H1 (cell line): ENCODE data around the gene GOLGA3. TPM values are rescaled to one million over a fixed set of nuclear protein-coding genes. Genes with fewer than 3 reads are reported as not detected.
A peak's percentile ranks its signal among the peaks of the same experiment; 100 is the strongest.

Experiments
- BACH1 ChIP-seq: IDR thresholded peaks from 2 replicates; pipeline ENCODE4 v1.6.1; 2012; ENCODE audit warnings: low read length, improper control_type of control experiment
- BCL11A ChIP-seq, 2 experiments: IDR thresholded peaks; one replicate each; pipeline ENCODE4 v1.6.1; 2011; ENCODE audit warnings: low read depth in 2 of 2, low read length in 2 of 2, mild to moderate bottlenecking in 2 of 2
- CBX5 ChIP-seq: fragments of 300-800, 300-1000 bp; sonication (generic); IDR thresholded peaks from 2 replicates; pipeline ENCODE4 v1.7.1; 2016; ENCODE audit warnings: antibody characterized with exemption, low read length, low read depth
- CHD1 ChIP-seq: IDR thresholded peaks from 2 replicates; pipeline ENCODE4 v1.6.1; 2012; ENCODE audit warnings: low read depth, low read length, improper control_type of control experiment
- CTBP2 ChIP-seq: IDR thresholded peaks from 2 replicates; pipeline ENCODE4 v1.7.0; 2011; ENCODE audit warnings: borderline replicate concordance, mild to moderate bottlenecking, moderate library complexity, mixed read lengths, low read length; ENCODE audit not compliant: insufficient read depth, insufficient read length
- CTCF ChIP-seq, 3 experiments: IDR thresholded peaks; 1 replicate in 2 of 3; 2 replicates in 1 of 3; pipeline versions ENCODE4 v1.5.1 to v1.6.1; 2011; ENCODE audit warnings: low read length in 3 of 3, mild to moderate bottlenecking in 3 of 3, inconsistent platforms in 2 of 3, low read depth in 1 of 3, moderate library complexity in 1 of 3; ENCODE audit not compliant: insufficient read depth in 1 of 3; ENCODE audit errors: control extremely low read depth in 1 of 3
- GABPA ChIP-seq: IDR thresholded peaks from 2 replicates; pipeline ENCODE4 v1.6.1; 2011; ENCODE audit warnings: mild to moderate bottlenecking, low read length, moderate library complexity, borderline replicate concordance; ENCODE audit not compliant: insufficient read depth
- HDAC2 ChIP-seq, 2 experiments: fragments of 300-600 bp in 1 of 2; sonication (generic) in 1 of 2; IDR thresholded peaks; 2 replicates each; pipeline ENCODE4 v1.6.1; 2011 to 2012; ENCODE audit warnings: low read depth in 2 of 2, low read length in 2 of 2, mild to moderate bottlenecking in 2 of 2, moderate library complexity in 2 of 2, borderline replicate concordance in 1 of 2, inconsistent platforms in 1 of 2
- KDM4A ChIP-seq: IDR thresholded peaks from one replicate; pipeline ENCODE4 v1.7.1; 2012; ENCODE audit warnings: low read depth, mild to moderate bottlenecking, moderate library complexity, low read length, inconsistent platforms; ENCODE audit not compliant: severe bottlenecking
- KDM5A ChIP-seq: fragments of 200-600 bp; IDR thresholded peaks from 2 replicates; pipeline ENCODE4 v1.7.1; 2012; ENCODE audit warnings: mild to moderate bottlenecking, low read length, inconsistent platforms, mixed read lengths
- MAFK ChIP-seq: IDR thresholded peaks from 2 replicates; pipeline ENCODE4 v1.6.1; 2012; ENCODE audit warnings: low read depth, mild to moderate bottlenecking, improper control_type of control experiment, low read length
- NANOG ChIP-seq: IDR thresholded peaks from 2 replicates; pipeline ENCODE4 v1.6.1; 2011; ENCODE audit warnings: low read length, low read depth, mild to moderate bottlenecking, inconsistent platforms; ENCODE audit not compliant: insufficient read depth, poor library complexity, severe bottlenecking
- PHF8 ChIP-seq: fragments of 200-600 bp; sonication (generic); conservative IDR thresholded peaks from 2 replicates; pipeline ENCODE4 v1.7.1; 2012; ENCODE audit warnings: low read depth, mild to moderate bottlenecking, inconsistent platforms, low read length, moderate library complexity
- RBBP5 ChIP-seq: IDR thresholded peaks from 2 replicates; pipeline ENCODE4 v1.7.1; 2012; ENCODE audit warnings: low read depth, mild to moderate bottlenecking, inconsistent platforms, low read length, moderate library complexity, borderline replicate concordance
- RXRA ChIP-seq: IDR thresholded peaks from 2 replicates; pipeline ENCODE4 v1.6.1; 2011; ENCODE audit warnings: low read depth, mild to moderate bottlenecking, low read length, moderate library complexity; ENCODE audit not compliant: insufficient read depth
- SAP30 ChIP-seq: fragments of 300-600 bp; sonication (generic); IDR thresholded peaks from 2 replicates; pipeline ENCODE4 v1.7.1; 2012; ENCODE audit warnings: low read length, moderate library complexity, mild to moderate bottlenecking, inconsistent platforms; ENCODE audit not compliant: insufficient read depth, insufficient replicate concordance
- SIN3A ChIP-seq, 2 experiments: IDR thresholded peaks in 1 of 2; conservative IDR thresholded peaks in 1 of 2; 2 replicates each; pipeline ENCODE4 v1.6.1; 2011 to 2012; ENCODE audit warnings: low read length in 2 of 2, improper control_type of control experiment in 1 of 2, low read depth in 1 of 2, mild to moderate bottlenecking in 1 of 2
- TAF7 ChIP-seq: optimal IDR thresholded peaks from 2 replicates; pipeline ENCODE3; 2011; ENCODE audit warnings: low read depth, mild to moderate bottlenecking, inconsistent platforms, low read length, moderate library complexity, borderline replicate concordance
- TBP ChIP-seq: IDR thresholded peaks from 2 replicates; pipeline ENCODE4 v1.6.1; 2011; ENCODE audit warnings: low read depth, low read length, improper control_type of control experiment
- polyA plus RNA-seq, 7 experiments: library from polyadenylated mRNA; depleted of rRNA in 3 of 7; stranded (reverse) in 5 of 7; unstranded in 2 of 7; fragments of >200 nt in 5 of 7; fragments of 200-250 nt in 2 of 7; gene quantifications; 1 replicate in 5 of 7; 2 replicates in 1 of 7; 4 replicates in 1 of 7; pipeline versions ENCODE4 v1.2.1 to v1.2.3, GENCODE V29; 2011 to 2013; ENCODE audit warnings: missing spikeins in 2 of 7, mixed read lengths in 2 of 7
- total RNA-seq: library from RNA; stranded (reverse); fragmentation: NEBNext Ultra II Directional; extraction: Animal tissue kit (Norgen Biotek cat#: 25700); gene quantifications from 2 replicates; pipeline ENCODE4 v1.2.1, GENCODE V29; 2021

The GOLGA3 gene
- total and polyA plus RNA-seq, 2 of the 8 experiments (the other 6 are each of a cell fraction or from before 2014, with no cell fraction given), result 6.4 to 33.1 TPM

GRCh38 chr12:132828706-132829534 is at the start of gene GOLGA3 (continued):
- no peak for TF ChIP-seq CTCF (IDR thresholded peaks at IDR 0.05; ENCODE audit: control extremely low read depth in 1 of 3, insufficient read depth in 1 of 3, low read depth in 1 of 3, low read length in 3 of 3)
- no peak for TF ChIP-seq RXRA
- 0 out of 4 replicates have a peak, but pooled peaks of 1 of the 2 experiments have one; percentile 17 for TF ChIP-seq HDAC2 (IDR thresholded peaks at IDR 0.05; ENCODE audit: borderline replicate concordance in 1 of 2, low read depth in 2 of 2, low read length in 2 of 2)
- peak; percentile 74; the same call in 1 of the 2 replicates for TF ChIP-seq TBP
- TF ChIP-seq BCL11A (IDR thresholded peaks at IDR 0.05; ENCODE audit: low read depth in 2 of 2, low read length in 2 of 2), result no peak
- TF ChIP-seq PHF8, result peak; percentile 76
- no peak for TF ChIP-seq NANOG
- TF ChIP-seq KDM4A, result peak; percentile 99
- peak; percentile 41; the same call in 1 of the 2 replicates for TF ChIP-seq RBBP5
- TF ChIP-seq TAF7, result peak; percentile 44
- TF ChIP-seq CHD1, result no peak
- TF ChIP-seq CTBP2, result no peak
- TF ChIP-seq GABPA, result peak; percentile 93
- no peak for TF ChIP-seq SAP30
- TF ChIP-seq CBX5, result no peak
- no peak for TF ChIP-seq BACH1
- TF ChIP-seq KDM5A, result peak; percentile 88
- no peak for TF ChIP-seq MAFK
- peak; percentile 82 to 91; a peak in 3 of 4 replicates for TF ChIP-seq SIN3A (conservative IDR thresholded peaks at IDR 0.05 in 1 of 2, IDR thresholded peaks at IDR 0.05 in 1 of 2; ENCODE audit: low read depth in 1 of 2, low read length in 2 of 2)
